A549 treated with CORT108297 at 1 μM for 4 hours (cell line): Measurements from ENCODE around the gene CENPA. TPM values are rescaled to one million over a fixed set of nuclear protein-coding genes. Genes with fewer than 3 reads are reported as not detected.

Experiments
- total RNA-seq: library from RNA; stranded (reverse); fragments of 200-300 nt; extraction: Qiagen RNA extraction; gene quantifications from 5 replicates; pipeline ENCODE4 v1.2.3, GENCODE V29; 2022

The CENPA gene
- total RNA-seq = 48.7 to 57.9 TPM (median 55.8 TPM) in 5 replicates

GRCh38 chr2:26785431-26786206 lies at the start of gene CENPA:
Gene CENPA (plus strand): TSS chr2:26786056. CDS start chr2:26786197, 141 bp downstream.

GRCh38 chr2:26764078-26764887 lies 21.6 kb upstream of the CENPA start, which contains the start of gene SLC35F6:
Gene SLC35F6 (plus strand): TSS chr2:26764284. CDS start chr2:26764350, 66 bp downstream.

Other genes with a start within 250 kb of the CENPA start
- gene CIB4, start 144.7 kb upstream of the CENPA start, total RNA-seq = 0.16 to 0.34 TPM in 2 of 5 replicates, not detected in the others
- 0.53 to 1.2 TPM (median 1.0 TPM) in 5 replicates for gene KCNK3, start 93.3 kb upstream of the CENPA start, total RNA-seq
- gene SLC35F6, start 21.8 kb upstream of the CENPA start, total RNA-seq = 34.5 to 41.0 TPM (median 35.9 TPM) in 5 replicates
- 3.8 to 6.8 TPM (median 5.0 TPM) in 5 replicates for gene DPYSL5, start 62.1 kb downstream of the CENPA start, total RNA-seq
- gene MAPRE3, start 184.6 kb downstream of the CENPA start, total RNA-seq = 12.2 to 14.0 TPM (median 12.7 TPM) in 5 replicates
- gene TMEM214, start 246.9 kb downstream of the CENPA start, total RNA-seq = 54.2 to 72.9 TPM (median 69.3 TPM) in 5 replicates